Prostate gland (tissue), 2 donors: Measurements from ENCODE around the gene IL10.

ENCODE experiments used
- POLR2A ChIP-seq: fragments of 450-650 bp; IDR thresholded peaks from one replicate; pipeline ENCODE4 v1.6.1; 2016; ENCODE audit warnings: antibody characterized with exemption, mild to moderate bottlenecking
- POLR2AphosphoS5 ChIP-seq: sonication (generic); formaldehyde crosslinking; IDR thresholded peaks from one replicate; pipeline ENCODE4 v1.6.1; 2017; ENCODE audit warnings: antibody characterized with exemption
- TF ChIP-seq, protein P1 (sequence below), 4 experiments: fragments of 200-600 bp in 2 of 4; fragments of 450-650 bp in 2 of 4; sonication (generic) in 2 of 4; IDR thresholded peaks; 1 replicate in 3 of 4; 2 replicates in 1 of 4; pipeline ENCODE4 v1.5.1; 2016 to 2019; ENCODE audit warnings: antibody characterized with exemption in 4 of 4, mild to moderate bottlenecking in 2 of 4, moderate library complexity in 2 of 4

DNA sequence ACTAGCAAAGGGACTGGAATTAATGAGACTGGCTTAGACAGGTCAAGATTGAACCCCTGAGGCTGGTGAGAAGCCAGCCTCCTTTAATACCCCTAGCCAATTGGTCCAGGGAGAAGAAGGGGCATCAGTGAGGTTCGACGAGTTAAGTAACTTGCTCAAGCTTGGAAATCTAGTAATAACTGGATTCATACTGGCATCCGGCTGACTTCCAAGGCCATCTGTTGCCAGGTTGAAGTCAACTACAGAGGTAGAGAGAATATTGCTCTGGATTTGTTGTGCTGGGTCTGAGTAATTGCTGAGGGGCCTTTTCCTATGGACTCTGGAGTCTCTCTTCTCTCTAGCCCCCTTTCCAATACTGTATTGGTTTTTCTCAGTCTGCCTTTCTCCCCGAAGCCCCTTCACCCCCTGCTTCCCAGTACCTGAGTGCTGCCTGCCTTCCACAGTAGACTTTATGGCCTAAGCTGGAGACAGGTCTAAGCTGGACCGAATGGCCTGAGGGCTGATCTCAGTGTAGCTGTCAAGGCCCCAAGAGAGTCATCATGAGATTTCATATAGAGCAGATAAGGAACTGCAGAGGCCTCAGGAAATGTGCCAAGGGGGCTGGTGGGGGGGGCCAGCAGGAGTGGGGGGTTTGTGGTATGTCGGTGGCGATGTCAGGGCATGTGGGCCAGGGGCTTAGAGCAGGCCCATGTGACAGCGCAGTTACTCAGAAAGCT lies 44.2 kb downstream of the IL10 start:
- no peak for TF ChIP-seq POLR2A
- TF ChIP-seq, protein P1, sequence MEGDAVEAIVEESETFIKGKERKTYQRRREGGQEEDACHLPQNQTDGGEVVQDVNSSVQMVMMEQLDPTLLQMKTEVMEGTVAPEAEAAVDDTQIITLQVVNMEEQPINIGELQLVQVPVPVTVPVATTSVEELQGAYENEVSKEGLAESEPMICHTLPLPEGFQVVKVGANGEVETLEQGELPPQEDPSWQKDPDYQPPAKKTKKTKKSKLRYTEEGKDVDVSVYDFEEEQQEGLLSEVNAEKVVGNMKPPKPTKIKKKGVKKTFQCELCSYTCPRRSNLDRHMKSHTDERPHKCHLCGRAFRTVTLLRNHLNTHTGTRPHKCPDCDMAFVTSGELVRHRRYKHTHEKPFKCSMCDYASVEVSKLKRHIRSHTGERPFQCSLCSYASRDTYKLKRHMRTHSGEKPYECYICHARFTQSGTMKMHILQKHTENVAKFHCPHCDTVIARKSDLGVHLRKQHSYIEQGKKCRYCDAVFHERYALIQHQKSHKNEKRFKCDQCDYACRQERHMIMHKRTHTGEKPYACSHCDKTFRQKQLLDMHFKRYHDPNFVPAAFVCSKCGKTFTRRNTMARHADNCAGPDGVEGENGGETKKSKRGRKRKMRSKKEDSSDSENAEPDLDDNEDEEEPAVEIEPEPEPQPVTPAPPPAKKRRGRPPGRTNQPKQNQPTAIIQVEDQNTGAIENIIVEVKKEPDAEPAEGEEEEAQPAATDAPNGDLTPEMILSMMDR (IDR thresholded peaks at IDR 0.05) = no peak
- TF ChIP-seq POLR2AphosphoS5 = no peak
